Dendritic cell treated with granulocyte-macrophage colony-stimulating factor and Interleukin-4, amounts not matched to agents 40 ng/mL and 50 ng/mL, for 4 days (primary cell): ENCODE measurements around the gene LHFPL6.
A peak's percentile ranks its signal among the peaks of the same experiment; 100 is the strongest.

Source experiments
- H3K27ac Mint-ChIP-seq: one replicate; pipeline ENCODE4 v1.8.0; 2022; ENCODE audit warnings: mild to moderate bottlenecking, mixed read lengths
- H3K27me3 Mint-ChIP-seq: one replicate; pipeline ENCODE4 v1.8.0; 2022; ENCODE audit warnings: mild to moderate bottlenecking, mixed read lengths
- H3K36me3 Mint-ChIP-seq: one replicate; pipeline ENCODE4 v1.8.0; 2022; ENCODE audit warnings: low read depth, mixed read lengths
- H3K4me1 Mint-ChIP-seq: one replicate; pipeline ENCODE4 v1.8.0; 2022; ENCODE audit warnings: low read depth, mixed read lengths
- H3K4me3 Mint-ChIP-seq: one replicate; pipeline ENCODE4 v1.8.0; 2022; ENCODE audit warnings: mild to moderate bottlenecking, moderate library complexity, mixed read lengths
- H3K9me3 Mint-ChIP-seq: one replicate; pipeline ENCODE4 v1.8.0; 2022; ENCODE audit warnings: mixed read lengths
- intact Hi-C: fragments of 100-400 bp; cut with micrococcal nuclease; formaldehyde crosslinking; loops from one replicate; pipeline ENCODE4 v1.15.0; 2022

The LHFPL6 gene

DNA sequence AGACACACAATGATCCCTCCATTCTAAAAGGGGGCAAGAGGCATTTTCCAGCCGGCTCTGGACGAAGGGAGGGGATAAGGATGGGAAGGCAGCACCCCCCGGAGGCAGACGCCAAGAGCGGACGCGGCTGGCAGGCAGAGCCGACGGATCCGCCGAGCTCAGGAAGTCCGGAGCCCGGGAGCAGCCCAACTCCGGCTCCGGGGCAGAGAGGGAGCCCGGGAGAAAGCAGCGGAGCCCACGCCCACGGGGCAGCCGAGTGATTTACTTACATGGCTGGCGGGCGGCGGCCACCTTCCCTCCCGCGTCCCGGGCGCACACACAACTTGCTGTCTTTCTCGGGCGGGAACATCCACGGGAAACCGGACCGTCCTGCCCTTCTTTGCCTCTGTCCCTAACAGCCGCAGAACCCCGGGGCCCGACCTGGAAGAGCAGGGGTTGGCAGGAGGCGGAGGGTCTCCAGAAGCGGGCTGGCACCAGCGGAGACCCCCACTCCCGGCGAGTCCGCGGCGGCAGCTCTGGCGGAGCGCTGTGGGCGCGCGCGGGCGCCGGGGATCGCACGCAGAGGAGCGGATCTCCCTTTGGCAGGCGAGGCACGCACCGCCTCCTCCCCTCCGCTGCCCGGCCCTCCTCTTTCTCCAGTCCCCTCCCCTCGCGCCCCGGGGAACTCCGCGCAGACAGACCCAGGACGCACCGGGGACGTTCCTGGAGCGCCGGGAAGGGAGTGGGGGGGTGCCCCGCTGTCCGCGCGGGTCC, at the start of gene LHFPL6:
TSS of gene LHFPL6 (minus strand) at position 580 of the 753 bp plus-strand sequence.
- Mint-ChIP-seq H3K4me3 (peak within 1 kb of the TSS; percentile 84), H3K27ac (peak within 1 kb of the TSS; percentile 65), H3K4me1 (peaks cover 17% of the 10 kb centered on the region), H3K27me3 (peaks cover 34% of the 10 kb centered on the region), H3K9me3 (no peaks in the 10 kb centered on the region), H3K36me3 (no peaks in the 10 kb centered on the region)
- intact Hi-C loops: no loop called here

DNA sequence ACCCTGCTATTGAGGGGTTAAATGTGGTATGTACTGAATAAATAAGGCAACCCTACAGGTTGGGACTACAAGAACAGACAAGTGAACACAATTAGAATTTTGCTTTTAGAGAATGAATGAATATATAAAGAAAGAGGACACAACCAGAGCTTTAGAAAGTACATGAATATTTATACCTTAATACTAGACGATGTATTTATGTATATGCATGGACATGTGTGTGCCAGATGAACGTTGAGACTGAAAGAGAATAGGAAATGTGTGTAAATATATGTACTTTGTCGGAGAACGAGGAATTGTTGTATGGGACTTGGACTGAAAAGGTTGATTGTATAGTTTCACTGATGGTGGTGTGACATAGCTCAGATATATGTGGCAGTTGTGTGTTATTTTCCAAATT, 43.1 kb upstream of the LHFPL6 start:
- H3K36me3 Mint-ChIP-seq: no peaks in the 10 kb centered on the region
- H3K27ac Mint-ChIP-seq: no peak overlapping the region
- H3K4me1 Mint-ChIP-seq: no peaks in the 10 kb centered on the region
- H3K27me3 Mint-ChIP-seq: peaks cover 2% of the 10 kb centered on the region
- no peak overlapping the region for H3K4me3 Mint-ChIP-seq
- intact Hi-C loops: no loop called here
- H3K9me3 Mint-ChIP-seq: no peaks in the 10 kb centered on the region

DNA sequence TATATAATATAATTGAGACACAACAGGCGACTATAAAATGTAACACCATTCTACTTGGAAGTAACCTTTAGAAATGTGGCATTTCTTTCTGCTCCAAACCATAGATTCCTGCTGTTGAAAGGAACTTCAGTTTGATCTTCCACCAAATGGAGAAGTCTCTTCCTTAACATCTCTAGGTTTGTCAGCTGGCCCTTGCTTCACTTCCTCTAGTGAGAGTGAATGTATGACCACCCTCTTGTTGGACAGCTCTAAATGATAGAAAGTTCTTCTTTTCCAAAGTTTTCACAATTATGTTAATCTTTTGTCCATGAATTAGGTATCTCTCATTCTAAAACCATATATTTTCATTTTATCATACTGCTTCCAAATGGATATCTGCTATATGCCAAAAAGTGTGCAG, 38.7 kb upstream of the LHFPL6 start:
- Mint-ChIP-seq H3K36me3 (no peaks in the 10 kb centered on the region), H3K4me3 (no peak overlapping the region), H3K27me3 (peaks cover 3% of the 10 kb centered on the region), H3K27ac (no peak overlapping the region), H3K4me1 (no peaks in the 10 kb centered on the region), H3K9me3 (peaks cover 10% of the 10 kb centered on the region)
- intact Hi-C loops: no loop called here

DNA sequence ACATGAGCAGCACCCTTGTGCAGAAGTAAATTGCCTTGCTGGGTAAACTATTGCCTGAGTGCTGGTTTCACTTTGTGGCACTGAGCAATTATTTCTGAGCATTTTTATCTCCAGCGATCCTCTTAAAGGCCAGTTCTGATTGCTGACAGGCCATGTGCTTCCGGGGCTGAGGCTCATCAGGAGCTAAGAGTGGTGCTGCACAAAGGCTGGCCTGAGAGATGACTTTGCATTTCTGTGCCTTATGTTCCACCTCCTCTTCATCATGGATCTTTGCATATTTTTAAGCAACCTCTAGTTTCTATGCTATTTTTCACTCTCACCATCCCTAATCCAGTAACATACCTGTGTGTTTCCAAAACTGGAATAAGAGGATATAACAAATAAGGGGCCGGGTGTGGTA, 34.9 kb upstream of the LHFPL6 start:
- Mint-ChIP-seq H3K4me3 (no peak overlapping the region), H3K36me3 (no peaks in the 10 kb centered on the region), H3K27me3 (peaks cover 3% of the 10 kb centered on the region), H3K27ac (no peak overlapping the region), H3K9me3 (peaks cover 10% of the 10 kb centered on the region), H3K4me1 (no peaks in the 10 kb centered on the region)
- intact Hi-C loops: no loop called here

DNA sequence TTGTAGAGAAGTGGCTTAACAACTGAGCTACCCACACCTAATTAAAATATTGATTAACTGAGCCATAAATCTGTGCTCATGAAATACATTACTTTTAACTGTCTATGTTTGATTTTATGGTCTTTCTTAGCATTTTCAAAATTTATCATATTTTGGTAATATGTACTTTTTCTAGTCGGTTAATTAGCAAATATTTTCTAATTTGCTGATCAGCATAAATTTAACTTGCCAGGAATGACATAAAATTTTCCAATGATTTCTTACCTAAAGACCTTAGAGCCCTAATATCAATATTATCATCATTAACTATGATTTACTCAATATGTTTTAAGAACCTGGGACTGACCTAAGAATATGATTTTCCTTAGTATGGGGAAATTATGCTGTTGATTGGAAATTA, 32.6 kb upstream of the LHFPL6 start:
- H3K27ac Mint-ChIP-seq: no peak overlapping the region
- no peaks in the 10 kb centered on the region for H3K36me3 Mint-ChIP-seq
- peaks cover 3% of the 10 kb centered on the region for H3K27me3 Mint-ChIP-seq
- H3K4me3 Mint-ChIP-seq: no peak overlapping the region
- no peaks in the 10 kb centered on the region for H3K4me1 Mint-ChIP-seq
- intact Hi-C loops: no loop called here
- H3K9me3 Mint-ChIP-seq: peaks cover 24% of the 10 kb centered on the region

DNA sequence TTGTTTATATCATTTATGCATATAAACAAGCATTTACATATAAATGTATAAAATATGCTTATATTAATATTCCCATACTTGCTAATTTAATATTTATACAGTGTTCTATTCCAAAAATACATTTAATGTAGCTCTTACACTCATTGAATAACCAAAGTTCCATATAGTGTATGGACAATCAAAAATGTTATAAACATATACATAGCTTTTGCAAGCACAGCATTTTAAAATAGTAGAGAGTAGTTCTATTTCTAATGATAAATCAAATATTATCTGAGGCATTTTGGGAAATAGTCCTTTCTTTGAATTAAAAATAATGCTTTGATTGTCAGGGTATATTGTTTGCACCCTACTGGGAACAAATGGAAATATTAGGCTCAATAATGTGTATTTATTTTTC, 30.0 kb upstream of the LHFPL6 start:
- no peak overlapping the region for H3K4me3 Mint-ChIP-seq
- peaks cover 24% of the 10 kb centered on the region for H3K9me3 Mint-ChIP-seq
- no peaks in the 10 kb centered on the region for H3K36me3 Mint-ChIP-seq
- intact Hi-C loops: no loop called here
- H3K27me3 Mint-ChIP-seq: peaks cover 3% of the 10 kb centered on the region
- H3K4me1 Mint-ChIP-seq: no peaks in the 10 kb centered on the region
- H3K27ac Mint-ChIP-seq: no peak overlapping the region

DNA sequence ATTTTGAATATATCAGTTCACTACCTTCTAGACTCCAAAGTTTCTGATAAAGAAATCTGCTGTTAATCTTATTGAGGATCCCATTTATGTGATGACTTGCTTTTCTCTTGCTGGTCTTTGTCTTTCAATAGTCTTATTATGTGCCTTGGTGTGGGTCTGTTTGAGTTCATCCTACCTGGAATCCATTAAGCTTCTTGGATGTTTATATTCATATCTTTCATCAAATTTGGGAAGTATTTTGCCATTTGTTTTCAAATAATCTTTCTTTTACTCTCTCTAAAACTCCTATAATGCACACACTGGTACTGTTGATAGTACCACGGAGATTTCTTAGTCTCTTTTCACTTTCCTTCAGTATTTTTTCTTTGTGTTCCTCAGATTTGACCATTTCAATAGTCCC, 28.3 kb upstream of the LHFPL6 start:
- H3K27me3 Mint-ChIP-seq: no peaks in the 10 kb centered on the region
- peaks cover 14% of the 10 kb centered on the region for H3K9me3 Mint-ChIP-seq
- intact Hi-C loops: no loop called here
- H3K4me1 Mint-ChIP-seq: no peaks in the 10 kb centered on the region
- no peaks in the 10 kb centered on the region for H3K36me3 Mint-ChIP-seq
- H3K4me3 Mint-ChIP-seq: no peak overlapping the region
- H3K27ac Mint-ChIP-seq: no peak overlapping the region

DNA sequence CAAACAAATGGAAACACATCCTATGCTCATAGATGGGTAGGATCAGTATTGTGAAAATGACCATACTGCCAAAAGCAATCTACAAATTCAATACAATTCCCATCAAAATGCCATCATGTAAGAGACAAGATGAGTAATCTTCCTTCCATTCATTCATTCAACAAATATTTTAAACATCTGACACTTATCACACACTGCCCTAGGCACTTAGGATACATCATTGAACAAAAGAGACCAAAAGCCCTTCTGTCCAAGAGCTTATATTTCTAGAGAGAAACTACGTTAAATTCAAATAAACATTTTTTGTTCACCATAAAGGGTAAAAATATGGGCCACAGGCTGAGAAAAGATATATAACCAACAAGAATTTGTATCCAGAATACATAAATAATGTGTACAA, 20.5 kb upstream of the LHFPL6 start:
- no peak overlapping the region for H3K4me3 Mint-ChIP-seq

DNA sequence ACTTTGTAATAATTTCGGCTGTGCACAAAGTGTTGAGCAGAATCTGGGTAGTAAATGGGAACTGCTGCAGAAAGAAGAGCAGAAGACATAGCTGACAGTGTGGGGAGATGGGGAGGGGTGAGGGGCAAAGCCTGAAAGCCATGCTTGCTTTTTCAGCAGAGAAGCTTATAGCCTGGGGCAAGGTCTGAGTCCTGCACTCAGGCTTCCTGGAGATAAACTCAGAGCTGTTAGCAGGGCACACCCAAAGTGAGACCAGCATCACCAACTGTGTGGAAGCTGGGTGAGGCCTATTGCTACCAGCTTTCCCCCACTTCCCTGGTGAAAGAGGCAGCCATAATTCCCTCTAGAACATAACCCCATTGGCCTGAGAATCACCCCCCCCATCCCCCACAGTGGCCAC, 15.6 kb upstream of the LHFPL6 start:
- Mint-ChIP-seq H3K36me3 (no peaks in the 10 kb centered on the region), H3K4me3 (no peak overlapping the region), H3K27ac (no peak overlapping the region), H3K27me3 (no peaks in the 10 kb centered on the region), H3K4me1 (no peaks in the 10 kb centered on the region), H3K9me3 (no peaks in the 10 kb centered on the region)
- intact Hi-C loops: no loop called here

More for the DNA sequence above, 20.5 kb upstream of the LHFPL6 start:
- intact Hi-C loops: no loop called here
- H3K27ac Mint-ChIP-seq: no peak overlapping the region
- H3K27me3 Mint-ChIP-seq: no peaks in the 10 kb centered on the region
- no peaks in the 10 kb centered on the region for H3K4me1 Mint-ChIP-seq
- no peaks in the 10 kb centered on the region for H3K9me3 Mint-ChIP-seq
- no peaks in the 10 kb centered on the region for H3K36me3 Mint-ChIP-seq

DNA sequence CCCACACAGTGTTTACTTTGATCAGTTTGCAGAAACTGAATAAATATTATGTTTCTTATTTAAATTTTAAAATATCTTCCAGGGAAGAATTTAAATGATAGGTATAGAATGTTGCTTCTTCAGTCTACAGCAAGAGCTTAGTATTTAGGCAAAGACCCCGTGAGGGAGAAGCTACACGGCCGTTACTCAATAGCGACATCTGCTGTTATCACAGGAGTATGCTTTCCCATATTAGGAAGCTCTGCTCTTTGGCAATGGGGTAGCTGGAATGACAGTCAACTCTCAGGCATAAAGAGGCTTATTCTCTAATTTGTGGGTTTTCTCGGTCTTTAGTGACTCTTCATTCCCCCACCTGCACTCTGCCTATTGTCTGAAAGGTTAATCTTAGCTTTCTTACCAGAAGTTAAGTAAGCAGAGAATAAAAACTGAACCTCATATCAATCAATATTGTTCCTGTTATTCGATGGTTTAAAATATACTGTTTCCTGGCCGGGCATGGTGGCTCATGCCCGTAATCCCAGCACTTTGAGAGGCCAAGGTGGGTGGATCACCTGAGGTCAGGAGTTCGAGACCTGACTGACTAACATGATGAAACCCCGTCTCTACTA, 13.2 kb upstream of the LHFPL6 start:
- H3K4me1 Mint-ChIP-seq: no peaks in the 10 kb centered on the region
- no peak overlapping the region for H3K4me3 Mint-ChIP-seq
- H3K9me3 Mint-ChIP-seq: no peaks in the 10 kb centered on the region
- no peak overlapping the region for H3K27ac Mint-ChIP-seq
- H3K36me3 Mint-ChIP-seq: no peaks in the 10 kb centered on the region
- H3K27me3 Mint-ChIP-seq: no peaks in the 10 kb centered on the region
- intact Hi-C loops: no loop called here

DNA sequence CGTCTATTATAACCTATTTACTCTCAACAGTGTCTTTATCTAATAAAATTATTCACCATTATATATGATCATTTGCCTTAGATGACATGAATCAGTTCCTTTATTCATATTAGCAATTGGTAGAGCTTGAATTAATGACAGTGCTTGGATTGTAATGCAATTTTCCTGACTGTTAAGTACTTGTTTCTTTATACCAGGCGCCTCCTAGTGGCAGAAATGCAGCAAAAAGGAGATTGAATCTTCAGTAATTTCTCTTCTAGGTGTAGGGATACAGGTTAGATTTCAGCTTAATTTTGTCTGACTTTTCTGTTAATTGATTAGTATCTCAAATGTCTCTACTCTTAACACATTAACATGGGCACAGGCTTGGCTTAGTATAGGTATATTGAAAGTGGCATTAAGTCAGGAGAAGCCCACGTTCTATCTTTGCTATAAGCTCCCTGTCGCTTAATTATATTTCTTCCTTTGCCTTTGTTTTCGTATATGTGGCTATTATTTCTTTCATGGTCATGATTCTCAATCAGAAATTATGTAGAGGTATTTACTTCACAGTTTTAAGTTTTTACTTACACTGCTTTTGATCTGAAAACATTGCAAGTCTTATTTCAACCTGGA, 9.1 kb upstream of the LHFPL6 start:
- Mint-ChIP-seq H3K9me3 (no peaks in the 10 kb centered on the region), H3K36me3 (no peaks in the 10 kb centered on the region), H3K4me3 (no peak overlapping the region), H3K27me3 (peaks cover 3% of the 10 kb centered on the region), H3K27ac (no peak overlapping the region), H3K4me1 (no peaks in the 10 kb centered on the region)
- intact Hi-C loops: loop anchor here (2.0 to 5.0 kb wide), 4 partner anchors 200 to 560 kb away; no protein-coding TSS in a partner anchor

DNA sequence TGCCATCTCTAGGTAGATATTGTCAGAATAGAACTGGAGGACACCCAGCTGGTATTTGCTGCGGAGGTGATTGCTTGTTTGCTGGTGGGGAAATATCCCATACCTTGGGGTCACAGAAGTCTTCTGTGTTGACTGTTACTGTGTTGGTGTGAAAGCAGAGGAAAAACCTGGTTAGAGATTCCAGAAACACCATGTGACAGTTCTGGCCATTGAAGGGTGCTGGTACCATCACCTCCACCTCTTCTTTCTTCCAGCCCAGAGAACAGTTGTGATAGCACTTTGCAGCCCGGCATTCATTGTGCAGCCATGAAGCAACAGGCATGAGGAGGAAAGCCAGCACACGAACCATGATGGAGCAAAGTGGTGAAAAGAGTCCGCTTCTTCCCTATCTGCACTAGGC, 4.9 kb upstream of the LHFPL6 start:
- no peaks in the 10 kb centered on the region for H3K36me3 Mint-ChIP-seq
- peaks cover 21% of the 10 kb centered on the region for H3K27me3 Mint-ChIP-seq
- no peaks in the 10 kb centered on the region for H3K9me3 Mint-ChIP-seq
- peaks cover 9% of the 10 kb centered on the region for H3K4me1 Mint-ChIP-seq
- H3K27ac Mint-ChIP-seq: no peak overlapping the region
- intact Hi-C loops: no loop called here
- no peak overlapping the region for H3K4me3 Mint-ChIP-seq

DNA sequence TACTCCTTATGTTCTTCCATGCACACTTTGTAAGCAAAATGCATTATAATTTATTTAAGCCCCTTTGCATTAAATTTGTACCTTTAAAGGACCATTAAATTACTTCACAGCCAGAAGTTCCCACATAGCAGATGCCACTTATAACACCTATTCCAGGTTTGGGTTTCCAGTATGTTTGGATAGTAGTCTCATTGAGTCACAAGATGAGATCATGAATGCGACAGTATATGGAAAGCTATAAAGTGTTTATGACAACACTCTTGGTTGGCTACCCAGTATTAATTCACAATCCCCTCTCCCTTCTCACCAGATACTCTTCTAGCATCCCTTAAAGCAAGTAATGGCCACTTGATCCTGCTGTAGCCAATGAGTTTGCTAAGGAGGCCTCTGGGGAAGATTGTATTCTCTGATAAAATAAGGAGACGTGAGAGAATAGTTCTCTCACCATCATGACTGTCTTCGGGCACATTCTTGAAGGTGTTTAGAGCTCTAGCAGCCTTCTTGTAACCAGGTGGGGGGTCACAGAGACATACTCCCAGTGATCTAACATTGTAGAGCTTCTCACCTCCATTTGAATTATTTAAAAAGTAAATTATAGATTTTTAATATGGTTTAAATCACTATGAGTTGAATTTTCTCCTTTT, 2.8 kb upstream of the LHFPL6 start:
- Mint-ChIP-seq H3K4me3 (no peak overlapping the region), H3K4me1 (peaks cover 17% of the 10 kb centered on the region), H3K36me3 (no peaks in the 10 kb centered on the region), H3K9me3 (no peaks in the 10 kb centered on the region), H3K27ac (no peak overlapping the region), H3K27me3 (peaks cover 35% of the 10 kb centered on the region)
- intact Hi-C loops: no loop called here

DNA sequence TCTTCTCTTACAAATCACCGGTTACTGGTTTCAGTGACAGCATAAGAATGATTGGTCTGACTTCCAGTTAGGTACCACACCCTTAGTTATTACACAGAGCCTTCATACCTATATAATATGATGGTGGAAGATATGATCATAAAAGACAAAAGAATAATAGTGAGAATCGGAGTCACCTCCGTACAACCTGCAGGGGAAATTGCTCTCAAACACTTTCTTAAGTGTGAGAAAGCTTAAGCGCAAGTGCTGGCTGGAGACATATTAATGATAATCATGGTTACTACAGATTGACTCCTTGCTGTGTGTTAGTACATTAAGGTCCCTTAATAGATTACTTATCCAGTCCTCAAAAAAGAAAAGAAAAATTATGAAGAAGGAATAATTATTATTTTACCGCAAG, 1.8 kb upstream of the LHFPL6 start:
- intact Hi-C loops: no loop called here
- Mint-ChIP-seq H3K27ac (no peak overlapping the region), H3K9me3 (no peaks in the 10 kb centered on the region), H3K36me3 (no peaks in the 10 kb centered on the region), H3K4me3 (no peak overlapping the region), H3K4me1 (peaks cover 17% of the 10 kb centered on the region), H3K27me3 (peaks cover 38% of the 10 kb centered on the region)
